NCI-H748 treated with DMSO at 0.1 percent for 48 hours (cell line): ENCODE measurements around the gene ABLIM2.

Experiments
- DNase-seq: peaks from one replicate; lab custom pipeline; 2025; lab: John Stamatoyannopoulos, UW

The ABLIM2 gene

GRCh38 chr4:8028368-8028767 is 130.2 kb downstream of the ABLIM2 start:
- DNase-seq: no peak

GRCh38 chr4:8026453-8026852 is 132.2 kb downstream of the ABLIM2 start:
- no peak for DNase-seq

- DNase-seq: no peak
Observed at GRCh38 chr4:8025668-8026067, 132.9 kb downstream of the ABLIM2 start.

GRCh38 chr4:8024073-8024786 is 134.4 kb downstream of the ABLIM2 start:
- no peak for DNase-seq

- no peak for DNase-seq
Observed at GRCh38 chr4:8023696-8024033, 134.9 kb downstream of the ABLIM2 start.

GRCh38 chr4:8022767-8023695 is 135.6 kb downstream of the ABLIM2 start:
- no peak for DNase-seq

- no peak for DNase-seq
Observed at GRCh38 chr4:8021796-8022195, 136.8 kb downstream of the ABLIM2 start.

- DNase-seq: no peak
Observed at GRCh38 chr4:8019396-8020365, 138.9 kb downstream of the ABLIM2 start.

- no peak for DNase-seq
Observed at GRCh38 chr4:8016527-8016926, 142.1 kb downstream of the ABLIM2 start.

- DNase-seq: no peak
Observed at GRCh38 chr4:8015512-8015911, 143.1 kb downstream of the ABLIM2 start.

GRCh38 chr4:8013976-8014726 is 144.5 kb downstream of the ABLIM2 start:
- no peak for DNase-seq

GRCh38 chr4:8012517-8012916 is 146.1 kb downstream of the ABLIM2 start:
- no peak for DNase-seq

GRCh38 chr4:8010618-8011017 is 148.0 kb downstream of the ABLIM2 start:
- DNase-seq: peak; percentile 87

- DNase-seq: peak; percentile 42
Observed at GRCh38 chr4:8009710-8010511, 148.7 kb downstream of the ABLIM2 start.

- no peak for DNase-seq
Observed at GRCh38 chr4:8009097-8009496, 149.5 kb downstream of the ABLIM2 start.

GRCh38 chr4:8008391-8008790 is 150.2 kb downstream of the ABLIM2 start:
- no peak for DNase-seq

- DNase-seq: no peak
Observed at GRCh38 chr4:8007581-8007980, 151.0 kb downstream of the ABLIM2 start.

GRCh38 chr4:8006471-8006870 is 152.1 kb downstream of the ABLIM2 start:
- no peak for DNase-seq

- no peak for DNase-seq
Observed at GRCh38 chr4:8005814-8006215, 152.8 kb downstream of the ABLIM2 start.

GRCh38 chr4:8005033-8005808 is 153.4 kb downstream of the ABLIM2 start:
- DNase-seq: no peak
